Right ventricle myocardium inferior (tissue), 1 donor: ENCODE results near the gene CUX1. TPM values are rescaled to one million over a fixed set of nuclear protein-coding genes. Genes with fewer than 3 reads are reported as not detected.
"Not testable (repeated sequence)": the region's sequence is repeated elsewhere in the genome, so short reads cannot be mapped to it uniquely, and the experiment has no call there.

Experiments
- ATAC-seq: fragments of 200-7000 bp; cut with Tn5 transposase; one replicate; pipeline ENCODE4 v1.9.1; 2020; ENCODE audit warnings: mild to moderate bottlenecking, moderate library complexity
- DNase-seq: peaks from one replicate; pipeline ENCODE4 v3.0.0; 2021; ENCODE audit errors: missing footprints
- intact Hi-C: fragments of 100-400 bp; cut with DNase I; formaldehyde crosslinking; loops from one replicate; pipeline ENCODE4 v1.11.0; 2022
- total RNA-seq: library from RNA; stranded (reverse); fragmentation: NEBNext Ultra II Directional; extraction: Animal tissue kit (Norgen Biotek cat#: 25700); gene quantifications from one replicate; pipeline ENCODE4 v1.2.1, GENCODE V29; 2021
- donor health status: DM: no; HTN: yes; CAD: no; lungs with severe emphysema.

The CUX1 gene
- total RNA-seq, 1 donor from 2014 or later: 107 TPM

DNA sequence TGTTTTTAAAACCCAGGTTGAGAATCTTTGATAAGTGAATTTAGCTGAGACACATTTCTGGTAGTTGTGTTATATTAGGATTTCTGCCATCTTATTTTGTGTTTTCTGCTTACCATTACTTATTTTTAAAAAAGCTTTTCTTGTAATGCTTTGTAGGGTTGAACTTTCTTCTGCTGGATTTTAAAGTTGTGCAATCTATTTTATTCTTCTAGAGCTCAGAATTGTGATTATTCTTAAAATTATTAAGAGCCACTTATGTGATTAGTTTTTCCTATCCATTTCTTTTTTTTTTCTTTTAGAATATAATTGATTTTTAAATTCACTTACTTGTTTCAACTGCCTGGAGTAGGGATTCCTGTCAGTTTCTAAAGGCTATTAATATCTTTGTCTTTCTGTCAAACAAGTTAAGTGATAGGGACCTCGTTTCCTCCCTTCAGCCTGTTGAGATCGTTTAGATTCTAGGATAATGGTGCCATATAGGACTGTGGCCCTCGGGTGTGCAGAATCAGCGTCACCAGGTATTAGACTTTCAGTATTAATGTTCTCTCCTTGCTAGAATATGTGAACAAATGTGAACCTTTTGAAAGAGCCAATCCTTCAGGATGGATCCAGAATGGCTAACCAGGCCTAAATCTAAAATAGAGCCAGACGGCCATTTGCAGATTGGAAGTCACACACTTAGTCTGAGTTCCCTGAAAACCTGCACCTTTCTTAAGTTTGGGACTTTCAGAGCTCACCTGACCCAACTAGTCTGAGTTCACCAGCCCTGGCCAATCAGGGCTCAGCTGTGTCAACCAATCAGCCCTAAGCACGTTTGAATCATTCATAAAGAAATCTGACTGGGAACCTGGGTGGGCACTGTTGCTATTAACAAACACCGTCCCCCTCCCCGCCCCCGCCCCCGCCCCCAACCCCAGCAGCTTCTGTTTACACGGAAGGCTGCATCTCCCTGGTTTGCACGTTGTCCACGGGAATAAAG, 26.2 kb downstream of the CUX1 start:
- DNase-seq: no peak
- intact Hi-C loops: loop anchor here (2.0 kb wide), 1 partner anchor 25 kb away; no protein-coding TSS in a partner anchor

DNA sequence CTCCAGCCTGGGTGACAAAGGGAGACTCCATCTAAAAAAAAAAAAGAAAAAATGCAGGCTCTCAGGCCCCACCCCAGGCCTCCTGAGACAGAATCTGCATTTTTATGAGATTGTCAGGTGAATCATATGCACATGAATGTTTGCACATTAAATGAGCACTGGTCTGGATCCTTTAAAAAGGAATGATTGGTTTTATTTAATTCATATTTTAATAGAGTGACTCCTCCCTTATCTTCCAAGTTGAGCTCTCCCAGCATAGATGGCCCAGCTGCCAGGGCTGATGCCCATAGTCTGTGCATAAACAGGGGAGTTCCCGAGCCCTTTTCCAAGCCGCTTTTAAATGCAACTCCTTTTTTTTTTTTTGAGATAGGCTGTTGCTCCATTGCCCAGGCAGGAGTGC, 28.5 kb downstream of the CUX1 start:
- no peak for DNase-seq
- ATAC-seq: no peak
- intact Hi-C loops: loop anchor here (2.0 kb wide), 1 partner anchor 27 kb away; no protein-coding TSS in a partner anchor

More for the DNA sequence above, 26.2 kb downstream of the CUX1 start:
- no peak for ATAC-seq

DNA sequence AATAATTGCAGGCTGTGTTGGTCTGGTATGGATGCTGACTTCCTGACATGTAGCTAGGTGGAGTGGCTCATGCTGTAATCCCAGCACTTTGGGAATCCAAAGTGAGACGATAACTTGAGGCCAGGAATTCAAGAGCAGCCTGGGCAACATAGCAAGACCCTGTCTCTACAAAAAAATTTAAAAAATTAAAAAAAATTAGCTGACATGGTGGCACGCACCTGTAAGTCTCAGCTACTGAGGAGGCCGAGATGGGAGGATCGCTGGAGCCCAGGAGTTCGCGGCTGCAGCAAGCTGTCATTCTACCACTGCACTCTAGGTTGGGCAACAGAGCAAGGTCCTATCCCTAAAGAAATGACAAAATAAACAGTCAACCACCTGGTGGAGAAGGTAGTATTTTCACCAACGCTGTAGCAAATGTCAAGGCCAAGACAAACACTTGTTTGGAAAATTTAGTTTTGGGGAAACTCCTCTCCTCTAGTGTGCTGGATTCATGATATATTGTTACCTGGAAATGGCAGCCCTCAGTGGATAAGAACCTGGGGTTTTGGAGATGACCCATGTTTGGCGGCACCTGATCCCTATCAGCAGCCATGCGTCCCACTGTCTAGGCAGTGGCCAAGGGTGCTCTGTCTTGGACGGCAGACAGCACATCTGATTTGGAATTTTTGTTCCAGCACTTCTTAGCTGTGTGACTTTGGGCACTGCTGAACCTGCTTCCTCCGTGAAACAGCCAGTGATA, 29.5 kb downstream of the CUX1 start:
- ATAC-seq: no peak
- DNase-seq: no peak
- intact Hi-C loops: no loop called here

DNA sequence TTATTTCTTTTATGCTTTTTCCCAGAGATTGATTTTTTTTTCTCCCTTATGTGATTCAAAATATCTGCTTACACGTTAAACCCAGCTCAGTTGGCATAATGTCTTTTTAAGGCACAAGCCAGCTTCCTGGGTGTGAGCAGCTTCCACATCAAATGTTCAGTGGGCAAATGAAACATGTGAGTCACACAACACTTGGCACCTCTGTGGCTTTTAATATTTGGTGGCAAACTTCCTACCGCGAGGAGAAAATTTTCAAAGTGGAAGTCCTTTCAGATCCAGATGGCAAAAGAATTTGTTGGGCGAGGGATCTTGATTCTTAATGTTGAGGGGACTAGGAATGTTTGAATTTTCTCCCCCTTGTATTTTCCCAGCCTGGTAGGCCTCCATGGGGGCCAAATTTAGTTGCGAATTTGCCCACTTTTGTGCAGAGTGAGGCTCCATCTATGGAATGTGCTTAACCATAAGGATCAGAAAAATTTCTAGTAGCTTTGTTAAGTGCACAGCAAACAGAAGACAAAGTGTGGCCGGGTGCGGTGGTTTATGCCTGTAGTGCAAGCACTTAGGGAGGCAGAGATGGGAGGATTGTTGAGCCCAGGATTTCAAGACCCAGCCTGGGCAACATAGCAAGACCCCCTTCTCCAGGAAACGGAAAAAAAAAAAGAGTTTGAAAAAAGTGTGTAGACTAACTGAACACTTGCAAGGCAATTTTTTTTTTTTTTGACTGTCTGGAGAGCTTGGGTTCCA, 31.0 kb downstream of the CUX1 start:
- DNase-seq: no peak
- no peak for ATAC-seq
- intact Hi-C loops: no loop called here

DNA sequence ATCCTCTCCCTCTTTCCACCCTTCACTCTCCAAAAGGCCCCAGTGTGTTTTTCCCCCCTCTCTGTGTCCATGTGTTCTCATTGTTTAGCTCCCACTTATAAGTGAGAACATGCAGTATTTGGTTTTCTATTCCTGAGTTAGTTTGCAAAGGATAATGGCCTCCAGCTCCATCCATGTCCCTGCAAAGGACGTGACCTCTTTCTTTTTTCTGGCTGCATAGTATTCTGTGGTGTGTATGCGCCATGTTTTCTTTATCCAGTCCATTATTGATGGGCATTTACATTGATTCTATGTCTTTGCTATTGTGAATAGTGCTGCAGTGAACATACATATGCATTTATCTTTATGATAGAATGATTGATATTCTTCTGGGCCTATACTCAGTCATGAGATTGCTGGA, 31.9 kb downstream of the CUX1 start:
- intact Hi-C loops, DNase-seq, ATAC-seq: not testable (repeated sequence)

DNA sequence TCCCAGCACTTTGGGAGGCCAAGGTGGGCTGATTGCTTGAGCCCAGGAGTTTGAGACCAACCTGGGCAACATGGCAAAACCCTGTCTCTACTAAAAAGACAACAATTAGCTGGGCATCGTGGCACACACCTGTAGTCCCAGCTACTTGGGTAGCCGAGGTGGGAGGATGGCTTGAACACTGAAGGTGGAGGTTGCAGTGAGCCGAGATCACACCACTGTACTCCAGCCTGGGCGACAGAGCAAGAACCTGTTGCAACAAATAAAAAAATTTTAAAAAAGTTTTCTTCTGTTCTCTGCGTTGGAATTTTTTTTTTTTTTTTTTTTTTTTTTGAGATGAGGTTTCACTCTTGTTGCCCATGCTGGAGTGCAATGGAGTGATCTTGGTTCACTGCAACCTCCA, 34.9 kb downstream of the CUX1 start:
- ATAC-seq, DNase-seq, intact Hi-C loops: not testable (repeated sequence)

DNA sequence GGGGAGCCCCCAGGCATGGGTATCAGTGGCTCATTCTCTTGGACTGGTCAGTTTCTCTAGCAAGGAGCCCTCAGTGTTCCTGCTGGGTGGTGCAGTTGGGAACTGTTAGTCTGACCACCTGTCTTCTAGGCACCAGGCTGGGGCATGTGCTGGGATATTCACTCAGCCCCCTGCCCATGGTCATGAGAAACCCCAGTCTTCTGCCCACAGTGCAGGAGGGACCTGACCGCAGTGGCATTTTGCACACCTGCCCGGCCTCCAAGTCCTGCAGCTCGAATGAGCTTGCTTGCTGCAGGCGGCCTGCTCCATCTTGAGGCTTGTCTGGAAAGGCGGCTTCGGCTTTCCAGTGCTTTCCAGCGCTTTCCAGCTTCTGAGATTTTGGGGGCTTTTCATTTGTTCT, 36.3 kb downstream of the CUX1 start:
- DNase-seq (no peak), ATAC-seq (no peak)
- intact Hi-C loops: no loop called here

DNA sequence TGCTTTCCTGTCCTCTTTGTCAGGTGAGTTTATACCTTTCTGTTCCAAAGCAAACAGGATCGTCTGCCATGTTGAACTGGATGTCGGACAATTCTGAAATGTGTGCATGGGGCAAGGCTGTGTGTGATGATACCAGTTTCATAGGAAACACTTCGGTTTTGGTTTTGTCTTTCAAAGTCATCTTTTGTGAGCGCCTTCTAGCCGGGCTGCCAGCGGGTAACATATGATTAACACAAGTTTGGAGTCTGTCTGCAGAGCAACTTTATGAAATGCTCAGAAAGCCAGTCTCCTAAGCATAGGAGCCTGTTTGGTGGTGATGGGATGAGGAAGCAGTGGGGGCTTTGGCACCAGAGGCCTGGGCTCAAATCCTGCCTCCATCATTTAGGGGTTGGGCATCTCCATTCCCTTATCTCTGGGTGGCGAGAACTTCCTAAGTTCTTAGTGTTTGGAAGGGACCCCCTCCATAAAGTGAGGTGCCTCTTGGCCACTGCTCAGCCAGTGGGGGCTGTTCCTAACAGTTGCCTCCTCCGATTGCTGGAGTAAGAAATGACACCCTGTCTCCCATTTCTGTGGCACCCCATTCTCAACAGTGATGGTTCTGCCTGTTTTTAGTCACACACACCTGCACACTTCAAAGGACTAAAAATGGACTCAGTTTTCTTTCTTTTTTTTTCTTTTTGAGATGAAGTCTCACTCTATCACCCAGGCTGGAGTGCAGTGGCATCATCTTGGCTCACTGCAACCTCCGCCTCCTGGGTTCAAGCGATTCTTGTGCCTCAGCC, 36.8 kb downstream of the CUX1 start:
- DNase-seq (no peak), ATAC-seq (no peak)
- intact Hi-C loops: no loop called here

DNA sequence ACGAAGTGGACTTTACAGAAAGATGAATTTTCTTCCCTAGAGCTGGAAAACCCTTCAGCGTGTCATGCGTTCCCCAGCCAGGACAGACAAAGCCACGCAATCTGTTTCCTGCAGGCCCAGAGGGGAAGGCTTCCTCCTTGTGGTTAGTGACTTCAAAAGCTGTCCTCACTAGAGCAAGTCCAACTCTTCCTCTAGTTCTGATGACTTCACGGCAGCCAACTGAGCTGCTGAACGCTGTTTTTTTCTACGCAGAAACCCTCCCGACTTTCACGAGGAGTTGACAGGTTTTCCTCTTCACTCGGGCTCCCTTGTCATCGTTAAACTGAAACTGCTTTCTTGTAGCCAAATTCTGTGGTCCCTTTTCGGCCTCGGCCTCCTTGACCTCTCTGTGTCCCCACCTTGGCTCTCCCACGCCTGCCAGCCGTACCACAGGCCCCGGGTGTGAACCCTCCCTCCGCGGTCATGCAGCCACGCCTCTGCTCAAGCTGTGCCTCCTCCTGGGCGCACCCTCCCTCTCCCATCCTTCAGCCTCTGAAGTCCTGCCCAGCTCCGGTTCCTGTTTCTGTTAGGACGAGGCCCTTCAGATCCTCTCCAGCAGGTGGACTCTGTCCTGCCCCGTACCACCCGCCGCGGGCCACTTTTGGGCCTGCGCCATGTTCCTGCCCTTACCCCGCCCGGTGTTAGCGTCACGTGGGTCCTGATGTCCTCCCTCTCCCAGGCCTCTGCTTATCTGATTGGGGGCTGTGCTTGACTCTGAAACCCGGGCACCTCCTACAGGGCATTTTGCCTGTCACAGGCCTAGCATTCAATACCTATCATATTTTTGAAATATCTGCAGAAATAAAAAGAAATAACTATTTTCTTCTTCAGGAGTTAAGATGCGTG, 39.3 kb downstream of the CUX1 start:
- DNase-seq (peak; percentile 97), ATAC-seq (peak; percentile 91)
- intact Hi-C loops: loop anchor here (5.0 kb wide), 3 partner anchors 39 to 96 kb away; partner anchors contain the start of gene CUX1

DNA sequence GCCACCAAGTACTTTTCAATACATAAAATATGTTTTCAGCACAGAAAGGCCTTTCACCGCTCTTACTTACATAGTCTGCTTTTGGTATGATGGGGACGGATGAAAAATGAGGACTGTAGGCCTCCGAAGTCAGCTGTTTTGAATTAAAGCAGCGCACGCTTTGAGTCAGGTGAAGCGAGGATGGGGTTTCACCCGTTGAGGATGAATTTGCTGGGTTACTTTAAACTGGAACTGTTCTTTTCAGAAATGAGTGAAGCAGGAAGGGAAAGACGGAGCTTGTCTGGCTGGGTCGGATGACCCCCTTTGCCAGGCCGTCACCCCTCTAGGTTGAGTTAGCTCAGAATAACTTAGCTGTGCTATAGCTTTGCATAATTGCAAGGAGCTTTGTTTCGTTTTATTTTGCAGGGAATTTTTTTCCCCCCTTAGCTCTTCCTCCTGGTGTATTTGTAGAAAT, 40.0 kb downstream of the CUX1 start:
- DNase-seq (no peak), ATAC-seq (no peak)
- intact Hi-C loops: loop anchor here (5.0 kb wide), 3 partner anchors 40 to 95 kb away; partner anchors contain the start of gene CUX1

DNA sequence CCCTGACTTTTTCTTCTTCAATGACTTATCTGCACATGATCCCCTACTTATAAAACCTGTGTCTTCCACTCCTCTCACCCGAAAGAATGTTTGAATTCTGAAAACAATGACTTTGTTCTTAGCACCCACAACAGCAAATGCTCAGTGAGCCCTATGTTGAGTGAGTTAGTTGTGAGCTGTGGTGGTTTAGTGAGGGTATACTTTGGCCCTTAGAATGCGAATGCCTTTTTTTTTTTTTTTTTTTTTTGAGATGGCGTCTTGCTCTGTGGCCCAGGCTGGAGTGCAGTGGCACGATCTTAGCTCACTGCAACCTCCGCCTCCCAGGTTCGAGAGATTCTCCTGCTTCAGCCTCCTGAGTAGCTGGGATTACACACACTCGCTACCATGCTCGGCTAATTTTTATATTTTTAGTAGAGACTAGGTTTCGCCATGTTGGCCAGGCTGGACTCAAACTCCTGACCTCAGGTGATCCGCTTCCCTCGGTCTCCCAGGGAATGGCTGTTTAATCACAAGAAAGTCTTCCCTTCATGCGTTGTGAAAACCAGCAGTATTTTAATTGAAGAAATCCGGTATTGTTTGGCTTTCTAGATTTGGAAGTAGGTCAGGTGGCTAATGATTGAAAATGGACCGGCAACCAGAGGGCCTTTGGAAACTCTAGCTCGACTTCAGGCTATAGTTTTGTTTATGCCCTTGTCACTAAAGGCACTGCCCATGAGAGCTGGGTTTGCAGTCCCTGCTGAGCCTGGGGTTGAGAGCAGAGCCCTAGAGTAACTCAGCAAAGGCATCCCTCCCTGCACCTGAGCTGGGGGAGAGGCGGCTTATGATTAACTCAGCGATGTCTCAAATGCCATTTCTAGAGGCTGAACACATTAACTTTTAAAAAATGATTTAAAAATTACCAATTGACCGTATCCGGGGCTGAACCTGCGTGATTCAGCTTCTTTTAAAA, 41.3 kb downstream of the CUX1 start:
- DNase-seq: no peak
- intact Hi-C loops: loop anchor here (5.0 kb wide), 3 partner anchors 41 to 94 kb away; partner anchors contain the start of gene CUX1
- no peak for ATAC-seq

DNA sequence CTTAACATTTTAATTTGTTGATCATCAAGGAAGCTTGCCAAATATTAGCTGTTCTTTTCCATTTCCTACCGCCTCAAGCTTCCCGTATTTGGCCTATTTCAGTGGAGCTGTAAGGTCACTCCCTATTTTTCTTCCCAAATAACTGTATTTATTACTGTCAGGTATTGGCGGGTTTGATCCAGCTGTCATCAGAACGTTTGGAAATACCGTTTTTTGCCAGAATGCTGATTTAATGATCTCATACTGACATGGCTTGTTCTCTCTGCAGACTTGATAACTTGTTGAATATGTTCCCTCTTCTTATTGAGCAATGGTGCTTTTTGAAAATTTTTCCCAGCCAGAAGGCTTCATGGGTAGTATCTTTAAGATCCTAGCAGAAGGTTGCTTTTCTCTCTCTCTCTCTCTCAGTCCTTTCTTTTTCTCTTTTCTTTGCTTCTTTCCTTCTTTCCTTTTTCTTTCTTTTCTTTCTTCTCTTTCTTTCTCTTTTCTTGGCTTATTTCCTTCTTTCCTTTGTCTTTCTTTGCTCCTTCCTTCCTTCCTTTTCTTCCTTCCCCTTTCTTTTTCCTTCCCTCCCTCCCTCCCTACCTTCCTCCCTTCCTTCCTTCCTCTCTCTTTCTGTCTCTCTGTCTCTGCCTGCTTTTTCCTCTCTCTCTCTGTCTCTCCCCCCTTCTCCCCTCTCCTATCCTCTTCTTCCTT, 42.1 kb downstream of the CUX1 start:
- DNase-seq: no peak
- intact Hi-C loops: loop anchor here (2.0 to 5.0 kb wide), 4 partner anchors 21 to 93 kb away; partner anchors contain the start of gene CUX1
- ATAC-seq: peak; percentile 15

DNA sequence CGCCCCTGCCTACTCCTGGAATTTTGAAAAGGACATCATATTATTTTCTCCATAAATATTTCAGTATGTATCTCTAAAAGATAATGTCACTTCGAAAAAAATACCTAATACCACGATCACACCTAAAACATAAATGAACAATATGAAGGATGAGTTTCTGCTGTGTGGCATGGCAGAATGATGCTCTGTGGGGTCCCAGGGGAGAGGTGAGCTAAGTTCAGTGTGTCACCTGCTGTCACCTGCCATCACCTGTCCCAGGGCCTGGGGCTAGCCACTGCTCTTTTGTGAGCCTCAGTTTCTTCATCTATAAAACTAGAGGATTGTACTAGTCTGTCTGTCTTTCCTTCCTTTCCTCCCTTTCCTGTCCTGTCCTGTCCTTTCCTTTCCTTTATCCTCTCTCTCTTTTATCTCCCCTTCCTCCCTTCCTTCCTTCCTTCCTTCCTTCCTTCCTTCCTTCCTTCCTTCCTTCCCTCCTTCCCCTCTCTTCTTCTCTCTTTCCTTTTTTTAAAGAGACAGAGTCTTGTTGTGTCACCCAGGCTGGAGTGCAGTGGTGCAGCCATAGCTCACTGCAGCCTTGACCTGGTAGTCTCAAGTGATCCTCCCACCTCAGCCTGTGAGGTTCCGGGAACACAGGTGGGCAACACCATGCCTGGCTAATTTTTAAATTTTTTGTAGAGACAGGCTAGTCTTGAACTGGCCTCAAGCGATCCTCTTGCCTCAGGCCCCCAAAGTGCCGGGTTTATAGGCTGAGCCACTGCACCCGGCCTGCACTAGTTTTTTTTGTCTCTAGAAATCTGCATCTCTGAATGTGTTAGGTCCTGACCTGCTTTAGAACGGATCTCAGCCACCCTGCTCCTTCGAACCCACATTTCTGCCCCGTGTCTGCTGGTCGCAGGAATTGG, 43.1 kb downstream of the CUX1 start:
- ATAC-seq (no peak), DNase-seq (no peak)
- intact Hi-C loops: loop anchor here (2.0 kb wide), 1 partner anchor 20 kb away; no protein-coding TSS in a partner anchor

DNA sequence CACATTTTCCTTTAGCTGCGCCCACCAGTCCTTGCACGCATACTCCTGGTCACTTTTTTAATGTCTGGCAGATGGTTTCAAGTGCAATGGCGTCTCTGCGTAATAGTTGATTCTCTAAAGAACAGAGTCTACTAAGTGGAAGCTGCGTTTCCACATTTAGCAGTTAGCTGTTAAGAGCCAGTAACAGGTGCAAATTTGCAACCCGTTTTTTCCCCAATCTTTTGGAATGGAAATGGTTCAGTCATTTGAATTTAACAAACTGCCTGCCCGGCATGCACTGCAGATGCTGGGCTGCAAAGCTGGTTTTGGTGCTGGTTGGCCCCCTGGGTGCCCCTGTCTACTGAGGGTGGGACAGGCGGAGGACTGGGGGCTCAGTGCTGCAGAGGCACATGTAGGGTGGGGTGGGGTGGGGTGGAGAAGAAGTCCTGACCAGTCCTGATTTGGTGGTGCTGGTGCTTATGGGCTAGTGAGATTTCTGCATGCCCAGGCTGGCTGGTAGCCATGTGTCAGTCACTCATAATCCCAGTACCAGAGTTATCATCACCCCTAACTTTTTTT, 43.9 kb downstream of the CUX1 start:
- ATAC-seq (no peak), DNase-seq (no peak)
- intact Hi-C loops: loop anchor here (2.0 kb wide), 1 partner anchor 20 kb away; no protein-coding TSS in a partner anchor
